HFF-Myc (cell line): ENCODE data around the gene DDX20.
"Not testable (repeated sequence)": the region's sequence is repeated elsewhere in the genome, so short reads cannot be mapped to it uniquely, and the experiment has no call there.

Experiments used
- DNase-seq: peaks from one replicate; pipeline ENCODE4 v3.0.0-alpha.2; 2011; ENCODE audit warnings: low read depth; ENCODE audit errors: extremely low read depth
- H3K4me3 ChIP-seq: replicated peaks from 2 replicates; pipeline ENCODE4 v1.5.1; 2011; ENCODE audit warnings: low read depth, mild to moderate bottlenecking, control low read depth, low read length
- TF ChIP-seq, protein P1 (sequence below): IDR thresholded peaks from 2 replicates; pipeline ENCODE4 v1.5.1; 2012; ENCODE audit warnings: mild to moderate bottlenecking, low read depth, low read length, control low read depth; ENCODE audit errors: missing control alignments

Gene DDX20

DNA sequence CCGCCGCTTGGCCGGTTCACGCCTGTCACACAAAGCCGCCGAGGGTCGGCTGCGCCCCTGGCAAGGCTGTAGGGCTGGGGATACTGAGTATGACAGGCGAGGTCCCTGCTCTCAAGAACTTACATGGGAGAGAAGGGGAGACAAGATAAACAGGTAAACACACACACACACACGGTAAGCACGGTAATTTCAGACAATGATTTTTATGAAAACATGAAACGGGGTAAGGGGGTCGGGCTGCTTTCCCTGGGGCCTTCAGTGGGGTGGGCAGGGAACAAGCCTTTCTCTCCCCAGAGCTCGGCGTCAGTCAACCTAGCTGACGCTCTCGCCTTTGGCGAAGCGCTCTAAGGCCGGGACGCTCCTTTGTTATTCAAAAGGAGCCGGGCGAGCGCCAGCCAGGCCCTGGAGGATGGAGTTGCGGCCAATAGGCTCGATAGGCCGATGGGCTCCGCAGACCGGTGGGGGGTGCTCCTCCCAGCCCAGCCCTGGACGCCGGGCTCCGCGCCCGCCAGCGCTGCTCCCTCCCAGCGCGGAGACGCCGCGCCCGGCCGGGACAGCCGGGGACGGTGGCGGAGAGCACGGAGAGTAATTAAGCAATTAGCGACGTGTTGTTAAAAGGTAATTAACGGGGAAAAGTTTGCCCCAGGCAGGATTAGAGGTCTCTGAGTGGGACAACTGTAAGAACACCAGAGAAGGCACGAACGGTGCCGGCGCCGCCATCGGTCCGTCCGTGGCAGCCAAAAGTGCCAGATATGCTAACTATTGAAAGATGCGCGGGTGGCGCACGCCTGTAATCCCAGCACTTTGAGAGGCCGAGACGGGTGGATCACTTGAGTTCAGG lies 15.6 kb upstream of the DDX20 start:
- H3K4me3 ChIP-seq = peak overlapping the region; percentile 54
- TF ChIP-seq, protein P1, sequence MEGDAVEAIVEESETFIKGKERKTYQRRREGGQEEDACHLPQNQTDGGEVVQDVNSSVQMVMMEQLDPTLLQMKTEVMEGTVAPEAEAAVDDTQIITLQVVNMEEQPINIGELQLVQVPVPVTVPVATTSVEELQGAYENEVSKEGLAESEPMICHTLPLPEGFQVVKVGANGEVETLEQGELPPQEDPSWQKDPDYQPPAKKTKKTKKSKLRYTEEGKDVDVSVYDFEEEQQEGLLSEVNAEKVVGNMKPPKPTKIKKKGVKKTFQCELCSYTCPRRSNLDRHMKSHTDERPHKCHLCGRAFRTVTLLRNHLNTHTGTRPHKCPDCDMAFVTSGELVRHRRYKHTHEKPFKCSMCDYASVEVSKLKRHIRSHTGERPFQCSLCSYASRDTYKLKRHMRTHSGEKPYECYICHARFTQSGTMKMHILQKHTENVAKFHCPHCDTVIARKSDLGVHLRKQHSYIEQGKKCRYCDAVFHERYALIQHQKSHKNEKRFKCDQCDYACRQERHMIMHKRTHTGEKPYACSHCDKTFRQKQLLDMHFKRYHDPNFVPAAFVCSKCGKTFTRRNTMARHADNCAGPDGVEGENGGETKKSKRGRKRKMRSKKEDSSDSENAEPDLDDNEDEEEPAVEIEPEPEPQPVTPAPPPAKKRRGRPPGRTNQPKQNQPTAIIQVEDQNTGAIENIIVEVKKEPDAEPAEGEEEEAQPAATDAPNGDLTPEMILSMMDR = no peak
- DNase-seq = no peak

DNA sequence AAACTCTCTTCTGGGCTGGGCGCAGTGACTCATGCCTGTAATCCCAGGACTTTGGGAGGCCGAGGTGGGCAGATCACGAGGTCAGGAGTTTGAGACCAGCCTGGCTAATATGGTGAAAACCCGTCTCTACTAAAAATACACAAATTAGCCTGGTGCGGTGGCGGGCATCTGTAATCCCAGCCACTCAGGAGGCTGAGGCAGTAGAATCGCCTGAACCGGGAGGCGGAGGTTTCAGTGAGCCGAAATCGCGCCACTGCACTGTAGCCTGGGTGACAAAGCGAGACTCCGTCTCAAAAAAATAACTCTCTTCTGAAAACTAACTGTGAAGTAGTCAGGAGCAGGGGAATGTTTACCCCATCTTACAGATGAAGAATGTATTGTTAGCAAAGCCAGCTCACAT lies 13.4 kb upstream of the DDX20 start:
- H3K4me3 ChIP-seq, DNase-seq: not testable (repeated sequence)

DNA sequence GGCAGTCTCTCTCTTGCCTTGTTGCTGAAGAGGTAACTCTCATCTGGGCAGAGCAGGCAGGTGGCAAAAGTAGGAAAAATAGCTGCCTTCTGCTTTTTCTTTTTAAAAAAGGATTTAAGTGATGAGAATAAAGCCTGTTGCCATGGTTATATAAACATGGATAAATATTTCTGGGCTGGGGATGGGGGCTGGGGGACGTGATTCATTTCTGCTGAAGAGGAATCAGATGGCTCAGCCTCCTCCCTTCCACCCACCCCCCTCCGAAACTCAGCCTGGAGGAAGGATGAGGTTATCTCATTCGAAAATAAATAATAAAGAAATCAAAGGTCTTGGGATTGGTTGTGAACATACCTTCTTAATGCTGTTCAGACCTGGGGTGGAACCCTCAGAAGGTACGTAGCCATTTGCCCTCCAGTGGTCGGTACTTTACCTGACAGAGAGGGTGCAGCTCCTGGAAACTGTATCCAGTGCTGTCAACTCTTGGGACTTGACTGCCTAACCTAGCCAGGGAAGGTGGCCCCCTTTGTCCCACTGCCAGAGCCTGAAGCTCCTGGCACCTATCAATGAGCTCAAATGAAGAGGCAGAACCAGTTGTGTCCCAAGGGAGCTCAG lies 12.7 kb upstream of the DDX20 start:
- TF ChIP-seq, protein P1 = no peak
- no peak overlapping the region for H3K4me3 ChIP-seq
- no peak for DNase-seq

DNA sequence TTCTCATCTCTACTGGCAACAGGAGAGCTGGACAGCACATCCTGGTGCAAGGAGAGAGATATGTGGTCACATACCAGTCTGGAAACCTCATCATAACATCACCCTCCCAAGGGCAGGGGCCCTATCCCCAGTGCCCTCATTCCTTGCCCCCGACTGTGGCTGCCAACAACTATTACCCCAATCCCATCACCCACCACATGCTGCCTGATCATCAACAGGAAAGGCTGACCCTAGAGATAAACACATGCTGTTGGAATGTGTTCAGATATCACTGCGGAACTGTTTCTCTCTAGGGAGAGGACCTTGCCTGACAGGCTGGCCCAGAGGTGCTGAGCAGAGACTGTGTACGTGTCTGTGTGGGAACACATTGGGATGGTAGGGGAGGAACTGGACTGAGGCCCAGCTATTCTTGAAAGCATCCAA lies 12.0 kb upstream of the DDX20 start:
- H3K4me3 ChIP-seq = no peak overlapping the region
- TF ChIP-seq, protein P1 = no peak
- no peak for DNase-seq

DNA sequence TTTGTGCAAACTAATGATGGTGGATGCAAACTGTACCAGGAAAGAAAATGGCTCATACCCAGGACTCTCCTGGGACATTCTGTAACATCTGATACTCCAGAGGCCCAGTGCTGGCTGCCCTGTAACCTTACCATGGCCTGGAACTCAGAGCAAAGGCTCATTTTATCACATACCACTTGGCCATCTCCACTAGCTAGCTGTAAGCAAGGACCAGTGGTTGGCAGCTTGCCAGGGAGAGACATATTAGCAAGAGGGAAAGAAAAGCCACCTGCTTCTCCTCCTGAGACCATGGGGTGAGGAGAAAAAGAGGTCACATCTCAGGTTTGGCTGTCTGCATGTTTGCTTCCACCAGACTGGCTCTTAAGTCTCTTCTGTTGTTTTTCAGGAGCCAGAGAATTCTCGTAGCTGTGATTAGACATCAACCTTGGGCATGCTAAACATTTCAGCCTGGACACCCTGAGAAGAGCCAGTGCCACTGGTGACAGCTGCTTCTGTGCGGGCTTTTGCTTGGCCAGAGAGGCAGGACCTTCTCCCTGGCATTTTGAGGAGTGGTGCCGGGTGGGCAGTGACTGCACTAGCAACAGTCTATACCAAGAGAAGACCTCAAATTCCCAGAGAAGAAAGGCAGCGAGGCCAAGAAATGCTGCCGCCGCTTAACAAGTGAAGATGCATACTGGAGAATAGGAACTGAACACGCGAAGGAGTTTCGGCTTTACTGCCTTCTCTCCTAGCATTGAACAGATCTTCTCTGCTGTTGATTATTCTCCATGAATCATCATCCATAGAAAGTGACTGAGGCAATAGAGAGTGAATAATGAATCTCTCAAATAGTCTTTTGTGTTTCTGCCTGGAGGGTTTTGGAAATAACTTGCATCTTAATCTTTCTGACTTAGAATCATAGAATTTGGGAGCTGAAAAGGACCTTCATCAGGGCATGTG lies 9.8 kb upstream of the DDX20 start:
- DNase-seq = no peak
- no peak overlapping the region for H3K4me3 ChIP-seq
- TF ChIP-seq, protein P1 = no peak

DNA sequence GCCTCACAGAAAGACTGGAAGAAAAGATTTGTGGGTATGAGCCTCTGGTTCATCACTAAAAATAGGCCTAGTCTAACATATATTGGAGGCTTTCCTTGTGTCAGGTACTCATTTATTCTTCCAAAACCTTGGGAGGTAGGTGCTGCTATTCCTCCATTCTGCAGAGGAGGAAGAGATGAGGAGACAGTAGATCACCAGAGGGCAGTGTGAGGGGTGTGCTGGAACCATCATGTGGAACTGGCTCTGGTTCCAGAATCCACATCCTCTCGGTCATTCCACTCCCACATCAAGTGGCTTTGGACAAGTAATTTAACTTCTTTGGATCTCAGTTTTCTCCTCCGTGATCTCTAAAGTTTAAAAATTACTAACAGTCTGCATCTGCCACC lies 9.1 kb upstream of the DDX20 start:
- TF ChIP-seq, protein P1 = no peak
- no peak for DNase-seq
- H3K4me3 ChIP-seq = no peak overlapping the region
